Measurements from ENCODE around the gene GOLM1. TPM values are rescaled to one million over a fixed set of nuclear protein-coding genes. Genes with fewer than 3 reads are reported as not detected.
A peak's percentile ranks its signal among the peaks of the same experiment; 100 is the strongest.

Gene GOLM1
- total and polyA plus RNA-seq, 2 of the 13 experiments (the other 11 are each of a cell fraction or from before 2014, with no cell fraction given), result 0.20 to 0.30 TPM

- TF ChIP-seq SOX6 (IDR thresholded peaks at IDR 0.05) (no peak), SOX6 (CRISPR knock-in tag; IDR thresholded peaks at IDR 0.05) (peak; percentile 86), HMG20B (CRISPR knock-in tag; conservative IDR thresholded peaks at IDR 0.05) (peak; percentile 100), ZNF546 (CRISPR knock-in tag; conservative IDR thresholded peaks at IDR 0.05) (no peak), ZNF564 (CRISPR knock-in tag; IDR thresholded peaks at IDR 0.05) (peak; percentile 47; the same call in 1 of the 2 replicates), KDM1A (CRISPR knock-in tag; IDR thresholded peaks at IDR 0.05) (peak; percentile 96), TBX3 (IDR thresholded peaks at IDR 0.05; ENCODE audit: borderline replicate concordance) (peak; percentile 98), HMG20A (CRISPR knock-in tag; IDR thresholded peaks at IDR 0.05; ENCODE audit: borderline replicate concordance) (peak; percentile 95), KDM6A (CRISPR knock-in tag; IDR thresholded peaks at IDR 0.05; ENCODE audit: low read depth) (no peak), NONO (IDR thresholded peaks at IDR 0.05) (no peak), NONO (CRISPR knock-in tag; conservative IDR thresholded peaks at IDR 0.05) (peak; percentile 44; the same call in 1 of the 2 replicates)
Observed at GRCh38 chr9:86093788-86094555, 5.4 kb downstream of the GOLM1 start (continued).

GRCh38 chr9:86091477-86091876 is 7.9 kb downstream of the GOLM1 start:
- BruUV-seq (replicated peaks), result no TSS peak
- no peak overlapping the region for H3K4me3 ChIP-seq (replicated peaks in 1 of 3; ENCODE audit: insufficient read depth in 1 of 3, low read depth in 2 of 3, low read length in 3 of 3)
- peaks cover 24% of the 10 kb centered on the region for H4K20me1 ChIP-seq (ENCODE audit: insufficient read depth, low read length)
- in situ Hi-C loops (cut with HindIII; ENCODE audit: extremely low pct_ligation_motif_present, low pct_unique_long_range_greater_than_20kb) (no loop called here), intact Hi-C loops (cut with micrococcal nuclease; ENCODE audit: unreplicated experiment) (loop anchor here (5.0 kb wide), 1 partner anchor 191 kb away; the partner anchor contains the start of gene ISCA1)
- ChIA-PET POLR2A (no interaction called here), CTCF (ENCODE audit: low intra/inter-chr PET ratio, low total read pairs) (no interaction called here)
- no peaks in the 10 kb centered on the region for H3K36me3 ChIP-seq (replicated peaks in 1 of 2; ENCODE audit: control insufficient read depth in 1 of 2, insufficient read depth in 2 of 2, low read length in 2 of 2)
- H3K9ac ChIP-seq (ENCODE audit: insufficient read depth, low read depth, low read length), result no peak overlapping the region
- no peak overlapping the region for H2AFZ ChIP-seq (ENCODE audit: low read length)
- peaks cover 0 to 43% of the 10 kb centered on the region in 2 experiments for H3K27me3 ChIP-seq (ENCODE audit: control insufficient read depth in 1 of 2, insufficient read depth in 2 of 2, low read length in 2 of 2)
- no peak overlapping the region for H3K27ac ChIP-seq (ENCODE audit: extremely low read length, insufficient read depth, low read length)
- peaks cover 9% of the 10 kb centered on the region; the same call in 1 of the 2 replicates for H3K9me3 ChIP-seq (ENCODE audit: low read length)
- no peak for ATAC-seq
- DNase-seq (ENCODE audit: low spot score), result no peak
- 46% methylated on average over 3 of the region's 3 CpGs for WGBS (ENCODE audit: low lambda C conversion rate)
- peaks cover 20% of the 10 kb centered on the region for H3K4me1 ChIP-seq (ENCODE audit: insufficient read depth, low read length)
- H3K4me2 ChIP-seq (ENCODE audit: low read depth, low read length), result no peak overlapping the region
- FAIRE-seq, result no peak
- H3K79me2 ChIP-seq (ENCODE audit: insufficient read depth, low read length), result no peaks in the 10 kb centered on the region
- TF ChIP-seq ZNF3 (CRISPR knock-in tag; IDR thresholded peaks at IDR 0.05) (no peak), RNF2 (conservative IDR thresholded peaks at IDR 0.05; ENCODE audit: low read depth) (no peak), ZSCAN21 (CRISPR knock-in tag; IDR thresholded peaks at IDR 0.05; ENCODE audit: borderline replicate concordance) (no peak), ZNF747 (CRISPR knock-in tag; IDR thresholded peaks at IDR 0.05; ENCODE audit: borderline replicate concordance) (no peak), FOXM1 (CRISPR knock-in tag; IDR thresholded peaks at IDR 0.05) (no peak), FOXK2 (IDR thresholded peaks at IDR 0.05) (no peak), GFI1 (CRISPR knock-in tag; IDR thresholded peaks at IDR 0.05; ENCODE audit: borderline replicate concordance) (no peak), ZNF512B (CRISPR knock-in tag; IDR thresholded peaks at IDR 0.05; ENCODE audit: borderline replicate concordance) (no peak), TOPORS (CRISPR knock-in tag; IDR thresholded peaks at IDR 0.05) (no peak), ZNF350 (CRISPR knock-in tag; IDR thresholded peaks at IDR 0.05; ENCODE audit: borderline replicate concordance, low read depth) (no peak), HHEX (CRISPR knock-in tag; IDR thresholded peaks at IDR 0.05) (no peak), SALL2 (CRISPR knock-in tag; IDR thresholded peaks at IDR 0.05) (no peak), ZNF33B (CRISPR knock-in tag; IDR thresholded peaks at IDR 0.05) (no peak), ZNF841 (CRISPR knock-in tag; IDR thresholded peaks at IDR 0.05; ENCODE audit: borderline replicate concordance) (no peak), ZNF709 (CRISPR knock-in tag; IDR thresholded peaks at IDR 0.05) (no peak)
